Mononuclear cell (primary cell): Measurements from ENCODE around the gene BRI3. TPM values are rescaled to one million over a fixed set of nuclear protein-coding genes. Genes with fewer than 3 reads are reported as not detected.

Experiments
- H3K27me3 ChIP-seq: 2 replicates; pipeline ENCODE4 v1.6.0; 2011; ENCODE audit warnings: low read length, control low read depth; ENCODE audit not compliant: insufficient read depth
- H3K4me1 ChIP-seq: 2 replicates; pipeline ENCODE4 v1.5.1; 2011; ENCODE audit warnings: mild to moderate bottlenecking, low read length, control low read depth; ENCODE audit not compliant: insufficient read depth
- H3K4me3 ChIP-seq: 2 replicates; pipeline ENCODE4 v1.5.1; 2011; ENCODE audit warnings: mild to moderate bottlenecking, low read length, moderate library complexity
- H3K9me3 ChIP-seq: 2 replicates; pipeline ENCODE4 v1.5.1; 2011; ENCODE audit warnings: low read depth, mild to moderate bottlenecking, control low read depth, low read length
- total RNA-seq: library from RNA; depleted of rRNA; stranded (reverse); fragments of >200 nt; gene quantifications from one replicate; pipeline ENCODE4 v1.2.3, GENCODE V29; 2012

Gene BRI3
- total RNA-seq, 1 donor = 38.8 TPM

GRCh38 chr7:98330926-98331529 lies 49.5 kb downstream of the BRI3 start:
- H3K4me1 ChIP-seq = no peaks in the 10 kb centered on the region
- H3K27me3 ChIP-seq = no peaks in the 10 kb centered on the region
- H3K9me3 ChIP-seq = no peaks in the 10 kb centered on the region
- H3K4me3 ChIP-seq = no peak overlapping the region

DNA sequence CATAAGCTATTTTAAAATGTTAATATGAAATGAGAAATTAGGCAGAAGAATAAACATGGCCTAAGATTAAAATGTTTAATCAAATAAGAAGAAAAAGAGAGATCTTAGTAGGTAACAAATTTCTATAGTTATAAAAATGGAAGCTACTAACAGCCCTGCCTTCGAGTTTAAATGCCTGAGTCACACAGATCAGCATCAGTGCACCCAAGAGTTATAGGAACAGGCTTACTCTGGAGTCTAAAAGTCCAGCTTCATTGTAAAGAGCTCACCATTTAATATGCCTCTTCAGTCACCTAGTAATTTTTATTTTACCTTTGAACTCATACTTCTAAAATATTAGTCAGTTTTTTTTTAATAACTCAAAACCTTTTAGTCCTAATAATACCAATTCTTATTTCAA lies 52.6 kb downstream of the BRI3 start:
- Histone ChIP-seq H3K4me1 (no peaks in the 10 kb centered on the region), H3K4me3 (no peak overlapping the region), H3K9me3 (no peaks in the 10 kb centered on the region), H3K27me3 (no peaks in the 10 kb centered on the region)

DNA sequence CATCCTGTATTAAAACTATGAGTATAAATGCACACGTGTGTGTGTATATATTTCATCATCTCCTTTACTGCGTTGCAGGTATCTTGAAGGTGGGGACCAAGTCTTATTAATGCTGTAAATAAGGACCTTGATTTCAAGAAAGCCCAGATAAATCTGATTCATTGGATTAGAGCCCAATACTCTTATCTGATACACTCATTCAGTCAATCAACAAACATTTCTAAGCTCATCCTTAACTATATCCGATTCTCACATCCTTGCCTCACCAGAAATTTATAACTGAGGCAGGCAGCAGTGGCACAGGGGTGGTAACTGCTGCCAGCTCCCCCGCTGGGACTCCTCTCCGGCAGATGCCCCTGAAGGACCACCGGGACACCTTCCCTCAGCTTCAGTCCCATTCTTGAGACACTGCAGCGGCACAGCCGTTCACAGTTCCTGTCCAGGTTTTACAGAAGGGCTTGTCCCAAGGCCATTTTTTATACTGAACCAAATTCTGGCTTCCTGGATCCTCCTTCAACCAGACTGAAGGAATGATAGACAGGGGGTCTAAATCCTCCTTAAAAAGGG lies 54.0 kb downstream of the BRI3 start:
- no peak overlapping the region for H3K4me3 ChIP-seq
- no peaks in the 10 kb centered on the region for H3K27me3 ChIP-seq
- no peaks in the 10 kb centered on the region for H3K9me3 ChIP-seq
- no peaks in the 10 kb centered on the region for H3K4me1 ChIP-seq

DNA sequence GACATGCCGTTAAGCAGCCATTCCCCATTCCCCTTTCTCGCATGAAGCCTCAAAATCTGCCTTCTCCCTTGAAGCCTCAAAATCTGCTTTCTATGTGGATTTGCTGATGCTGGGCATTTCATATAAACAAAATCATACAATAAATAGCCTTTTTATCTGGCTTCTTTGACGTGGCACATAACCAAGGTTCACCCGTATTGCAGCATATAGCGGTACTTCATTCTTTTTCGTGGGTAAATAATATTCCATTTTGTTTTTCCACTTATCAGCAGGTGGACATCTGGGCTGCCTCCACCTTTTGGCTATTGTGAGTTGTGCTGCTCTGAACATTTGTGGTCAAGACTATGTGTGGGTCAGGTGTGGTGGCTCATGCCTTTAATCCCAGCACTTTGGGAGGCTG lies 57.0 kb downstream of the BRI3 start:
- no peaks in the 10 kb centered on the region for H3K9me3 ChIP-seq
- H3K4me1 ChIP-seq = no peaks in the 10 kb centered on the region
- H3K27me3 ChIP-seq = no peaks in the 10 kb centered on the region

DNA sequence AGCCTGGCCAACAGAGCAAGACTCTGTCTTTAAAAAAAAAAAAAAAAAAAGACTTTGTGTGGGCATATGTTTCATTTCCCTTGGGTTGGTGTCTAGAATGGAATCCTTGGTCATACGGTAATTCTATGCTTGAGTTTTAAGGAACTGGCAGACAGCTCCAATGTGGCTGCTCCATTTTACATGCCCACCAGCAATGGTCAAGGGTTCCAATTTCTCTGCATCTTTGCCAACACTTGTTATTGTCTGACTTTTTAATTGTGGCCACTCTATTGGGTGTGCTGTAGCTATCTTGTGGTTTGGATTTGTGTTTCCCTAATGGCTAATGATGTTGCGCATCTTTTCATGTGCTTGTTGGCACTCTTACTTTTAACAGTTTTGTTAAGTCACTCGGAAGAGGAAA lies 57.6 kb downstream of the BRI3 start:
- no peaks in the 10 kb centered on the region for H3K4me1 ChIP-seq
- no peaks in the 10 kb centered on the region for H3K9me3 ChIP-seq
- no peaks in the 10 kb centered on the region for H3K27me3 ChIP-seq
- no peak overlapping the region for H3K4me3 ChIP-seq

More for the DNA sequence above, 57.0 kb downstream of the BRI3 start:
- H3K4me3 ChIP-seq = no peak overlapping the region

GRCh38 chr7:98341106-98341505 lies 59.6 kb downstream of the BRI3 start:
- no peak overlapping the region for H3K4me3 ChIP-seq
- no peaks in the 10 kb centered on the region for H3K4me1 ChIP-seq
- no peaks in the 10 kb centered on the region for H3K9me3 ChIP-seq
- H3K27me3 ChIP-seq = no peaks in the 10 kb centered on the region

Other genes starting within 250 kb of the BRI3 start
- 26.4 TPM for gene LMTK2, start 174.8 kb upstream of the BRI3 start, total RNA-seq
- not detected for gene BHLHA15, start 70.2 kb upstream of the BRI3 start, total RNA-seq
- 29.8 TPM for gene TECPR1, start 29.5 kb upstream of the BRI3 start, total RNA-seq
- gene BAIAP2L1, start 119.4 kb downstream of the BRI3 start, total RNA-seq = 0.31 TPM